GM12872 (cell line): ENCODE measurements around the gene RAB40A.

Source experiments
- TF ChIP-seq, protein P1 (sequence below): IDR thresholded peaks from 3 replicates; pipeline ENCODE4 v1.5.1; 2011; ENCODE audit warnings: low read depth, mild to moderate bottlenecking, low read length, moderate library complexity; ENCODE audit not compliant: insufficient read depth

Gene RAB40A

DNA sequence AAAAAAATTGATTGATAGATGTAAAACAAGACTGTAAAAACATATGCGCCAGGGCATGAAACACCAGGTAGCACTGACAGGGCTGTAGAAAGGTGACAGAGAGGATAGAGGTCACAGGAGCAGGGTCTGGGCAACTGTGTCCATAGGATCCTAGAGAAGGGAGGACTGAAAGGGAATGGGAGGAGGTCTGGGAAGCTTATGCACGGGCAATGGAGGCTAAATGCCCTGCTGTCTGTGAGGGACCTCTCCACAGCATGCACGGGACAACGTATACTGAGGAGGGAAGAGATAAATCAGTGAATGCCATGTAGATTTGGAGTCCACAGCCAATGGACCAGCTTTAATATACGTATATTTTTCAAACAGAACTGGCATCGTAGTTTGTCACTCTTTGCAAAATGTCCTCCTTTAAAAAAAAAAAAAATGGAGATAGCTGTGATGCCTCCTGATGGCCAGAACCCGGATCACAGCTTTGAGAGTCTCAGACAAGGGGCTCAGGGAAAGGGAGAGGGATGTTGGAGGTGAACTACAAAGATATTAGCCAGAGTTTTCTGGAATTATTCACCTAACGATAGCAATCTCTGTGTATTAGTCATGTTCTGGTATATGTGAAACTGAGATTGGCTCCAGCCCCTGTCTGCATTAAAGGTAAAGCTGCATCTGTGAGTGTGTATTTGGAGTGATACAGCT is 16.0 kb downstream of the RAB40A start:
- TF ChIP-seq, protein P1, sequence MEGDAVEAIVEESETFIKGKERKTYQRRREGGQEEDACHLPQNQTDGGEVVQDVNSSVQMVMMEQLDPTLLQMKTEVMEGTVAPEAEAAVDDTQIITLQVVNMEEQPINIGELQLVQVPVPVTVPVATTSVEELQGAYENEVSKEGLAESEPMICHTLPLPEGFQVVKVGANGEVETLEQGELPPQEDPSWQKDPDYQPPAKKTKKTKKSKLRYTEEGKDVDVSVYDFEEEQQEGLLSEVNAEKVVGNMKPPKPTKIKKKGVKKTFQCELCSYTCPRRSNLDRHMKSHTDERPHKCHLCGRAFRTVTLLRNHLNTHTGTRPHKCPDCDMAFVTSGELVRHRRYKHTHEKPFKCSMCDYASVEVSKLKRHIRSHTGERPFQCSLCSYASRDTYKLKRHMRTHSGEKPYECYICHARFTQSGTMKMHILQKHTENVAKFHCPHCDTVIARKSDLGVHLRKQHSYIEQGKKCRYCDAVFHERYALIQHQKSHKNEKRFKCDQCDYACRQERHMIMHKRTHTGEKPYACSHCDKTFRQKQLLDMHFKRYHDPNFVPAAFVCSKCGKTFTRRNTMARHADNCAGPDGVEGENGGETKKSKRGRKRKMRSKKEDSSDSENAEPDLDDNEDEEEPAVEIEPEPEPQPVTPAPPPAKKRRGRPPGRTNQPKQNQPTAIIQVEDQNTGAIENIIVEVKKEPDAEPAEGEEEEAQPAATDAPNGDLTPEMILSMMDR: no peak

DNA sequence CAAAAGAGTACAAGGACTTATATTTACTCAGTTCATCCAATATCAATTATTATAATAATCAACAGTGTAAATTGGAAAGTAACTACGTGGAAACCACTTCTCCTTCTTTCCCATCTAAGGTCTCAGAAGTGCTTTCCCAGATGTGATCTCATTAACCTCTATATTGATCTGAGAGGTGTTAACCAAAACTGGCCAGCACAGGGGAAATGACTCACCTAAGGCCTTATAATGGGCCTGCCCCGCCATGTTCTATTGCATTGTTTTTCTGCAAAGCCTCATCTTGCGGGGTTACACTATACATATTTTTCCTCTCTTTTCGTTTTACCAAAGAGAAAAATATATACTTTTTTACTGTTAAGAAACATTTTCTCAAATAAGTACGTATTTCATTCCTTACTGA is 20.5 kb downstream of the RAB40A start:
- TF ChIP-seq, protein P1: no peak

DNA sequence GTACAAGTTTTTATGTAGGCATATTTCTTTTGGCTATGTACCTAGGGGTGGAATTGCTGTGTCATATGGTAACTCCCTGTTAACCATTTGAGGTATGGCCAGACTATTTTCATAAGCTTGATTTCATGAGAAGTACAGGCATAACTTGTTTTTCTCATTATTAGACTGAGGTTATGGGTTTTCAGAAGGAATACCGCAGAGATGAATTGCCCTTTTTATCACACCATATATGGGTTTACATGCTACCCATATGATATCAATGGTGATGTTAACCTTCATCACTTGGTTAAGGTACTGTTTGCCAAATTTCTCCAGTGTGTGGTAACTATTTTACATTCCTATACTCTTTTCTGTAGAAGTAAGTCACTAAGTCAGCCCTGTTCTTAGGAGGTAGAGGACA is 23.5 kb downstream of the RAB40A start:
- TF ChIP-seq, protein P1: no peak

DNA sequence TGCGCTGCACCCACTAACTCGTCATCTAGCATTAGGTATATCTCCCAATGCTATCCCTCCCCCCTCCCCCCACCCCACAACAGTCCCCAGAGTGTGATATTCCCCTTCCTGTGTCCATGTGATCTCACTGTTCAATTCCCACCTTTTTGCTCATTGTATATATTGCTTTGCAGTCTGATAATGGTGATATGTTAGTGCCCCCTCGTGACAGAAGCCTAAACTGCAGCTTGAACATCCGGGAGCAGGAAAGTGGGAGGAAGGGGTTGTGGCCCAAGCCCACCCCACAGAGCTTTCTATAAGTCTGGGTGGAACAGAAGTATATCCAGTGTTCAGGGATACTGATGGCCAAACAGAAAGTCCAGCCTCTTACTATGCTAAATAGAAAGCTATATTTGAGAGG is 29.6 kb downstream of the RAB40A start:
- TF ChIP-seq, protein P1: peak; percentile 50

DNA sequence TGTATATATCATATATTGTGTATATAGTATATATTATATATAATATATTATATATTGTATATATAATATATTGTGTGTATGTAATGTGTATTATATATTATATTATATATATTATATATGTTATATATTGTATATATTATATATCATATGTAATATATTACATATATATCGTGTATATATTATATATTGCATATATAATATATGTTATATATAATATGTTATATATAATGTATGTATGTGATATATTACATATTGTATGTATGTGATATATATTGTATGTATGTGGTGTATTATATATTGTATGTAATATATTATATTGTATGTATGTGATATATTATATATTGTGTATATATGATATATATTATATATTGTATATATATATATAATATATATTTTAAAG is 30.5 kb downstream of the RAB40A start:
- TF ChIP-seq, protein P1: no peak

DNA sequence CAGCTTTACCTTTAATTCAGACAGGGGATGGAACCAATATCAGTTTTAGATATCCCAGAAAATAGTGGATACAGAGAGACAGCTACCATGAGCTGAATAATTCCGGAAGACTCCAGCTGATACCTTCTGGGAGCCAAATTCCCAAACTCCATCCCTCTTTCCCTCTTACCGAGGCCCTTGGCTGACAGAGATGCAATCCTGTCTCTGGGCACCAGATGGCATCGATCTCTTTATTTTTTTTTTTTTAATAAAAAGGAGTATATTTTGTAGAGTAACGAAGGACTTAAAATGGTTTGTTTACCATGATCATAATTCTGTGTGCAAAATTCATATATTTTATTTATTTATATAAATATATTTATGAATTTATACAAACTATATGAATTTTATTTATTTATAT is 31.0 kb downstream of the RAB40A start:
- TF ChIP-seq, protein P1: peak; percentile 33; the same call in 1 of the 3 replicates

DNA sequence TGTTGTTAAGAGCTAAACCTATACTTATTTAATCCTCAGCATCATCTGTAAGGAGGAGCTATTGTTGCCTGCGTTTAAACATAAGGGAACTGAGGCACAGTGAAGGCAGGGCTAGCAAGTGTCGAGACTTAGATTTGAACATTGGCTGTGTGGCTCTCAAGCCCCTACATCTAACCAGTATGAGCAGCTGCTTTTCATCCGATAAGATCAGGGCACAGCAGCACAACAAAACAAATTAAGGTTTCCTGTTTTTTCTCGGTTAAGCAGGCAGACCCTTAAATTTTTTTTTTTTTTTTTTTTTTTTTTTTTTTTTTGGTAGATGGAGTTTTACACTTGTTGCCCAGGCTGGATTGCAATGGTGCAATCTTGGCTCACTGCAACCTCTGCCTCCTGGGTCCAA is 35.6 kb downstream of the RAB40A start:
- TF ChIP-seq, protein P1: no peak
